ENCODE results near the gene CTAGE4.
"Not testable (repeated sequence)": the region's sequence is repeated elsewhere in the genome, so short reads cannot be mapped to it uniquely, and the experiment has no call there.

DNA sequence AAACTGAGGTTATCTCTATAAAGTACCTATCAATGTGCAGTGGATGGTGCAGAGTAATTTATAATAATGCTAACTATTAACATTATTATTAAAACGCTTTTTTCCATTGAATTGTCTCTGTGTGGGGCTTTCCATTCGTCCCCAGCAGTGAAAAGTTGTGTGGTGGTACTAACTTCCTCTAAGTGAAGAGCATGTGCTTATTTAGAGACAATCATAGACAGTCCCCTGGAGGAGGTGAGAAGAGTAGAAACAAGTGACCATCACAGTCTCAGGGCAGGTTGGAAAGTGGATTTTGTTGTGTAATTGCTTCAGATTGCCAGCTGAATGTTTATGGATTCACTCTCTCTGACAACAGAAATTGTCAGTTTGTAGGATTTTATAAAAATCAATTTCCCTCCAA lies 47.8 kb downstream of the CTAGE4 start:
- TF ChIP-seq, protein P1, sequence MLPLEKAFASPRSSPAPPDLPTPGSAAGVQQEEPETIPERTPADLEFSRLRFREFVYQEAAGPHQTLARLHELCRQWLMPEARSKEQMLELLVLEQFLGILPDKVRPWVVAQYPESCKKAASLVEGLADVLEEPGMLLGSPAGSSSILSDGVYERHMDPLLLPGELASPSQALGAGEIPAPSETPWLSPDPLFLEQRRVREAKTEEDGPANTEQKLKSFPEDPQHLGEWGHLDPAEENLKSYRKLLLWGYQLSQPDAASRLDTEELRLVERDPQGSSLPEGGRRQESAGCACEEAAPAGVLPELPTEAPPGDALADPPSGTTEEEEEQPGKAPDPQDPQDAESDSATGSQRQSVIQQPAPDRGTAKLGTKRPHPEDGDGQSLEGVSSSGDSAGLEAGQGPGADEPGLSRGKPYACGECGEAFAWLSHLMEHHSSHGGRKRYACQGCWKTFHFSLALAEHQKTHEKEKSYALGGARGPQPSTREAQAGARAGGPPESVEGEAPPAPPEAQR (CRISPR knock-in tag; IDR thresholded peaks at IDR 0.05): not testable (repeated sequence)
- TF ChIP-seq MAX (CRISPR knock-in tag; IDR thresholded peaks at IDR 0.05); NR3C1 (CRISPR knock-in tag; conservative IDR thresholded peaks at IDR 0.05; ENCODE audit: low read depth); FOXJ3 (CRISPR knock-in tag; IDR thresholded peaks at IDR 0.05; ENCODE audit: borderline replicate concordance); NFYB (CRISPR knock-in tag; conservative IDR thresholded peaks at IDR 0.05; ENCODE audit: low read depth); ZNF317 (CRISPR knock-in tag; IDR thresholded peaks at IDR 0.05; ENCODE audit: borderline replicate concordance, low read depth); SOX15 (CRISPR knock-in tag; IDR thresholded peaks at IDR 0.05); NR2C2 (CRISPR knock-in tag; IDR thresholded peaks at IDR 0.05): not testable (repeated sequence)
- TF ChIP-seq, protein P2, sequence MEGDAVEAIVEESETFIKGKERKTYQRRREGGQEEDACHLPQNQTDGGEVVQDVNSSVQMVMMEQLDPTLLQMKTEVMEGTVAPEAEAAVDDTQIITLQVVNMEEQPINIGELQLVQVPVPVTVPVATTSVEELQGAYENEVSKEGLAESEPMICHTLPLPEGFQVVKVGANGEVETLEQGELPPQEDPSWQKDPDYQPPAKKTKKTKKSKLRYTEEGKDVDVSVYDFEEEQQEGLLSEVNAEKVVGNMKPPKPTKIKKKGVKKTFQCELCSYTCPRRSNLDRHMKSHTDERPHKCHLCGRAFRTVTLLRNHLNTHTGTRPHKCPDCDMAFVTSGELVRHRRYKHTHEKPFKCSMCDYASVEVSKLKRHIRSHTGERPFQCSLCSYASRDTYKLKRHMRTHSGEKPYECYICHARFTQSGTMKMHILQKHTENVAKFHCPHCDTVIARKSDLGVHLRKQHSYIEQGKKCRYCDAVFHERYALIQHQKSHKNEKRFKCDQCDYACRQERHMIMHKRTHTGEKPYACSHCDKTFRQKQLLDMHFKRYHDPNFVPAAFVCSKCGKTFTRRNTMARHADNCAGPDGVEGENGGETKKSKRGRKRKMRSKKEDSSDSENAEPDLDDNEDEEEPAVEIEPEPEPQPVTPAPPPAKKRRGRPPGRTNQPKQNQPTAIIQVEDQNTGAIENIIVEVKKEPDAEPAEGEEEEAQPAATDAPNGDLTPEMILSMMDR (IDR thresholded peaks at IDR 0.05): not testable (repeated sequence)
- TF ChIP-seq, protein P3, sequence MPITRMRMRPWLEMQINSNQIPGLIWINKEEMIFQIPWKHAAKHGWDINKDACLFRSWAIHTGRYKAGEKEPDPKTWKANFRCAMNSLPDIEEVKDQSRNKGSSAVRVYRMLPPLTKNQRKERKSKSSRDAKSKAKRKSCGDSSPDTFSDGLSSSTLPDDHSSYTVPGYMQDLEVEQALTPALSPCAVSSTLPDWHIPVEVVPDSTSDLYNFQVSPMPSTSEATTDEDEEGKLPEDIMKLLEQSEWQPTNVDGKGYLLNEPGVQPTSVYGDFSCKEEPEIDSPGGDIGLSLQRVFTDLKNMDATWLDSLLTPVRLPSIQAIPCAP (CRISPR knock-in tag; IDR thresholded peaks at IDR 0.05): not testable (repeated sequence)

Measured in WTC11 (cell line).